Transverse colon (tissue), 4 donors: Measurements from ENCODE around the gene FBXO15. TPM values are rescaled to one million over a fixed set of nuclear protein-coding genes. Genes with fewer than 3 reads are reported as not detected.

Experiments used
- DNase-seq: peaks from one replicate; pipeline ENCODE4 v3.0.0-alpha.2; 2019
- H3K27ac ChIP-seq, 4 donors: fragments of 200-600 bp; sonication (generic); 2 replicates each; pipeline ENCODE4 v1.5.1; 2016 to 2018; ENCODE audit warnings: inconsistent platforms in 4 of 4
- H3K27me3 ChIP-seq: fragments of 200-600 bp; sonication (generic); 2 replicates; pipeline ENCODE4 v1.5.1; 2017; ENCODE audit warnings: inconsistent platforms
- H3K36me3 ChIP-seq, 4 donors: fragments of 200-600 bp; sonication (generic); 2 replicates each; pipeline ENCODE4 v1.5.1; 2017 to 2019; ENCODE audit warnings: inconsistent platforms in 4 of 4
- H3K4me1 ChIP-seq, 4 donors: fragments of 200-600 bp; sonication (generic); 2 replicates each; pipeline ENCODE4 v1.5.1; 2017 to 2020; ENCODE audit warnings: inconsistent platforms in 4 of 4
- H3K4me3 ChIP-seq, 4 donors: fragments of 200-600 bp; sonication (generic); 1 replicate in 1 of 4; 2 replicates in 3 of 4; pipeline versions ENCODE4 v1.5.1 to v1.6.1; 2017 to 2019; ENCODE audit warnings: inconsistent platforms in 4 of 4
- H3K9me3 ChIP-seq, 2 donors: fragments of 200-600 bp; sonication (generic); 2 replicates each; pipeline ENCODE4 v1.5.1; 2017 to 2019; ENCODE audit warnings: inconsistent platforms in 2 of 2
- EP300 ChIP-seq: sonication (generic); formaldehyde crosslinking; IDR thresholded peaks from one replicate; pipeline ENCODE4 v1.6.1; 2017; ENCODE audit warnings: antibody characterized with exemption, low read depth
- POLR2A ChIP-seq: fragments of 450-650 bp; IDR thresholded peaks from one replicate; pipeline ENCODE4 v1.6.1; 2016; ENCODE audit warnings: antibody characterized with exemption, mild to moderate bottlenecking, moderate library complexity
- POLR2AphosphoS5 ChIP-seq, 3 donors: sonication (generic); formaldehyde crosslinking; IDR thresholded peaks; one replicate each; pipeline ENCODE4 v1.6.1; 2016; ENCODE audit warnings: antibody characterized with exemption in 3 of 3
- WGBS, 2 donors: methylation state at CpG; one replicate each; pipeline ENCODE4 v1.1.5; 2018; ENCODE audit warnings: low coverage in 1 of 2; 5-methylcytosine and 5-hydroxymethylcytosine counted together
- in situ Hi-C, 4 donors: fragments of 200-750 bp; cut with MboI; loops; one replicate each; pipeline versions ENCODE4 v1.15.0 to v1.15.1; 2017; ENCODE audit warnings: low sequenced_read_pairs in 3 of 4, low pct_ligation_motif_present in 1 of 4, low pct_unique_long_range_greater_than_20kb in 1 of 4
- intact Hi-C: fragments of 100-400 bp; cut with DNase I; formaldehyde crosslinking; loops from one replicate; pipeline ENCODE4 v1.15.1; 2023; ENCODE audit warnings: low total_unique reads
- total RNA-seq, 4 donors: library from RNA; depleted of rRNA; stranded (reverse); fragments of >200 nt; gene quantifications; one replicate each; pipeline ENCODE4 v1.1.0, GENCODE V29; 2016
- TF ChIP-seq, protein P1 (sequence below), 5 experiments: fragments of 200-600 bp in 3 of 5; fragments of 450-650 bp in 2 of 5; sonication (generic) in 3 of 5; IDR thresholded peaks; 1 replicate in 2 of 5; 2 replicates in 3 of 5; pipeline ENCODE4 v1.5.1; 2016 to 2017; ENCODE audit warnings: antibody characterized with exemption in 5 of 5, inconsistent platforms in 3 of 5, mild to moderate bottlenecking in 2 of 5, moderate library complexity in 1 of 5

Gene FBXO15
- total RNA-seq, 4 donors from 2014 or later, result 0.14 to 0.64 TPM; not detected in 2

DNA sequence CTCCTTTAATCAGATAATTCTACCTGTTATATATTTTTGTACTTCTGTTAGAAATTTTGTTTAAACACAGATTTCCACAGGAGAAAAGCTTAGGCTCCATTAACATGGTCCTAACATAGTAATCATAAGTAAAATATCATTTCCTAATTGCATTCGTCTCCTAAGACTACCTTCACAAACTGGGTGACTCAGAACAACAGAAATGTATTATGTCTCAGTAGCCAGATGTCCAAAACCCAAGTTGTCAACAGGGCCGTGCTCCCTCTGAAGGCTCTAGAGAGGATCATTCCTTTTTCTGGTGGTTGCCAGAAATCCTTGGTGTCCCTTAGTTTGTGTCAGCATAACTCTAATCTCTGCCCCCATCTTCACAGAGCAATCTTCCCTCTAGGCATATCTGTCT lies 5.4 kb downstream of the FBXO15 start:
- no peak for DNase-seq
- Histone ChIP-seq H3K27ac (no peak overlapping the region), H3K36me3 (no peaks in the 10 kb centered on the region), H3K27me3 (peaks cover 12% of the 10 kb centered on the region), H3K4me3 (no peak overlapping the region), H3K4me1 (peaks cover 0 to 6% (median 1%) of the 10 kb centered on the region in 4 donors), H3K9me3 (no peaks in the 10 kb centered on the region)
- intact Hi-C loops, result no loop called here
- TF ChIP-seq POLR2A (no peak), POLR2AphosphoS5 (IDR thresholded peaks at IDR 0.05) (no peak), EP300 (no peak)
- WGBS, 2 donors, result 65 to 77% methylated on average over 2 of the region's 2 CpGs
- in situ Hi-C loops, result no loop called here

DNA sequence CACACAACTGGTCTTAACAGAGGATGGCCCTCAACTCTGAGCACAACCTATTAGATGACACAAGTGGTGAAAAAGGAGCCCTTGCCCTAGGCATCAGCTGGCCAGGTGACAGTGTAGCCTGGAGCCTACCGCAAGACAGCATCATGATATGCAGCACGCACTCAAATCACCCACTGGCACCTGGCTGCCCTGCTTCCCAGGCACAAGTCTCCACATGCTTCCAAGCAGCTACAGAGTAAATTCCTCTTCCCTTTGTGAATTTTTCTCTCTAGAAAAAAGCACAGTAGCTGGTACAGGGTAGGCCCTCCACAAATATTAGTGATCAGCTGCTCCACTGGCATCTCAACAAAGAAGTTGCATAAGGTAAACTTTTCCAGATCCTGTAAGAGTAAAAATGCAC lies 6.0 kb downstream of the FBXO15 start:
- in situ Hi-C loops, result no loop called here
- H3K9me3 ChIP-seq, result no peaks in the 10 kb centered on the region
- TF ChIP-seq POLR2AphosphoS5 (IDR thresholded peaks at IDR 0.05), result no peak
- TF ChIP-seq POLR2A, result no peak
- TF ChIP-seq, protein P1, sequence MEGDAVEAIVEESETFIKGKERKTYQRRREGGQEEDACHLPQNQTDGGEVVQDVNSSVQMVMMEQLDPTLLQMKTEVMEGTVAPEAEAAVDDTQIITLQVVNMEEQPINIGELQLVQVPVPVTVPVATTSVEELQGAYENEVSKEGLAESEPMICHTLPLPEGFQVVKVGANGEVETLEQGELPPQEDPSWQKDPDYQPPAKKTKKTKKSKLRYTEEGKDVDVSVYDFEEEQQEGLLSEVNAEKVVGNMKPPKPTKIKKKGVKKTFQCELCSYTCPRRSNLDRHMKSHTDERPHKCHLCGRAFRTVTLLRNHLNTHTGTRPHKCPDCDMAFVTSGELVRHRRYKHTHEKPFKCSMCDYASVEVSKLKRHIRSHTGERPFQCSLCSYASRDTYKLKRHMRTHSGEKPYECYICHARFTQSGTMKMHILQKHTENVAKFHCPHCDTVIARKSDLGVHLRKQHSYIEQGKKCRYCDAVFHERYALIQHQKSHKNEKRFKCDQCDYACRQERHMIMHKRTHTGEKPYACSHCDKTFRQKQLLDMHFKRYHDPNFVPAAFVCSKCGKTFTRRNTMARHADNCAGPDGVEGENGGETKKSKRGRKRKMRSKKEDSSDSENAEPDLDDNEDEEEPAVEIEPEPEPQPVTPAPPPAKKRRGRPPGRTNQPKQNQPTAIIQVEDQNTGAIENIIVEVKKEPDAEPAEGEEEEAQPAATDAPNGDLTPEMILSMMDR (IDR thresholded peaks at IDR 0.05), result no peak
- TF ChIP-seq EP300, result no peak
- H3K4me3 ChIP-seq, result no peak overlapping the region
- H3K36me3 ChIP-seq, result no peaks in the 10 kb centered on the region
- DNase-seq, result no peak
- H3K27ac ChIP-seq, result no peak overlapping the region
- peaks cover 13% of the 10 kb centered on the region for H3K27me3 ChIP-seq
- intact Hi-C loops, result no loop called here
- WGBS, 2 donors, result 94 to 100% methylated on average over 2 of the region's 2 CpGs
- no peaks in the 10 kb centered on the region for H3K4me1 ChIP-seq

DNA sequence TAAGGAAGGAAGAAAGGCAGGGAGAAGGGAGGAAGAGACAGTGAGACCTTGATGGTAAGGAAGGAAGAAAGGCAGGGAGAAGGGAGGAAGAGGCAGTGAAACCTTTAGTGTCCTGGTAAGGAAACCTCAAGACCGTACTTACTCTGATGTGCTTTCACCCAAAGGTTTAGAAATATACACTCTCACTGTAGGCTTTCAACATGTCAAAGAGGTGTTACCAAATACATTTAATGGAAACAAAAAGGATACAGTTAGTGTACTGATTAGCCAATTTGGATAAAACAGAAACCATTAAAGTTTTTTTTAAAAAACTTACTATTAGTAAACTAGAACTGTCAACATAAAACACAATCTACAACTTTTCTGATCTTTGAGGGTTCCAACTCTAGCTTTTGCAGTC lies 7.1 kb downstream of the FBXO15 start:
- in situ Hi-C loops (no loop called here), intact Hi-C loops (no loop called here)
- Histone ChIP-seq H3K27ac (no peak overlapping the region), H3K4me1 (no peaks in the 10 kb centered on the region), H3K4me3 (no peak overlapping the region), H3K36me3 (no peaks in the 10 kb centered on the region), H3K27me3 (peaks cover 13% of the 10 kb centered on the region), H3K9me3 (no peaks in the 10 kb centered on the region)
- WGBS, 2 donors, result 71 to 75% methylated on average over 1 of the region's 1 CpG
- no peak for DNase-seq
- TF ChIP-seq POLR2A, result no peak

DNA sequence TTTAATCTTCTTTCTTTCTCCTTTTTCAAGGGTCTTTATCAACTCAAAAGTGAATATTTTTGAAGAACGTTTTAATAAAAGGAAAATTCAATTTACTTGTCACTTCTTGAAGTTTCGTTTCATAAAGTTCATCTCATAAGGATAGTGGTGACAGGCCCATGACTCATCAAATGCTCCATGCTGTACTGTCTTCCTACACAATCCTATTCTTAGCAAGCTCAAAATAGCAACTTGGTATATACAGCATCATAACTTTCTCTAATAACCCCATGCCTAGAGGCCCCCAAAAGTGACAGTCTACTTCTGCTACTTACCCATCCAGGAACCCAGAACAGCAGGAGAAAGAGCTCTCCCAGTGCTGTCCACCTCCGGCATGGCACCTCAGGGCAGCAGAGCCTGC lies 7.7 kb downstream of the FBXO15 start:
- in situ Hi-C loops (no loop called here), intact Hi-C loops (no loop called here)
- no peak overlapping the region for H3K4me3 ChIP-seq
- no peaks in the 10 kb centered on the region for H3K4me1 ChIP-seq
- DNase-seq, result no peak
- no peaks in the 10 kb centered on the region for H3K9me3 ChIP-seq
- H3K27ac ChIP-seq, result no peak overlapping the region
- TF ChIP-seq, protein P1 (IDR thresholded peaks at IDR 0.05), result no peak
- TF ChIP-seq POLR2AphosphoS5 (IDR thresholded peaks at IDR 0.05) (no peak), EP300 (no peak), POLR2A (no peak)
- no peaks in the 10 kb centered on the region for H3K36me3 ChIP-seq
- H3K27me3 ChIP-seq, result peaks cover 13% of the 10 kb centered on the region
- WGBS, 2 donors, result 47 to 60% methylated on average over 2 to 3 of the region's 3 CpGs

DNA sequence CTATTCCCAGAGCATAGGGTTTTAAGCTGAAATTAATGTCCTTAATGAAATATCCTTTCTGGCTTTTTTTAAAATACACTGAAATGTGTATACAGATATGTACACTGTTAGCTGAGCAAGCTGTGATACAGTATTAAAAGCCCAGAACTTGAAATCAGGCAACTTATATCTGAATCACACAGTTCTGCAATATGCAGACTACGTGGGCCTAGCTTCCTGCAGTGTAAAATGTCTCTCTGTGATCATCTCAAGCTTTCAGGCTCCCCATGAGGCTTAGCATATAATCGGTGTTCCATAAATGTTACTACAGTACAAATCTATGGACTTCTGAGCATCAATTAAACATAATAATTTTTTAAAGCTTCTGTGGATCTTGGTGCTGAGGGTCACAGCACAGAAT lies 8.2 kb downstream of the FBXO15 start:
- Histone ChIP-seq H3K4me3 (no peak overlapping the region), H3K27me3 (peaks cover 13% of the 10 kb centered on the region), H3K9me3 (no peaks in the 10 kb centered on the region), H3K4me1 (no peaks in the 10 kb centered on the region), H3K36me3 (no peaks in the 10 kb centered on the region), H3K27ac (no peak overlapping the region)
- WGBS, 2 donors, result 77 to 80% methylated on average over 1 to 2 of the region's 2 CpGs
- TF ChIP-seq POLR2AphosphoS5 (IDR thresholded peaks at IDR 0.05) (no peak), POLR2A (no peak), EP300 (no peak)
- TF ChIP-seq, protein P1 (IDR thresholded peaks at IDR 0.05), result no peak
- DNase-seq, result no peak
- in situ Hi-C loops (no loop called here), intact Hi-C loops (no loop called here)
